ENCODE measurements around the gene CDK9.

CDK9 gene

GRCh38 chr9:127806871-127807270 is 21.0 kb downstream of the CDK9 start:
- no peak for DNase-seq

- no peak for DNase-seq
Observed at GRCh38 chr9:127808347-127809001, 22.6 kb downstream of the CDK9 start.

GRCh38 chr9:127809002-127809539 is 23.2 kb downstream of the CDK9 start:
- no peak for DNase-seq

DNA sequence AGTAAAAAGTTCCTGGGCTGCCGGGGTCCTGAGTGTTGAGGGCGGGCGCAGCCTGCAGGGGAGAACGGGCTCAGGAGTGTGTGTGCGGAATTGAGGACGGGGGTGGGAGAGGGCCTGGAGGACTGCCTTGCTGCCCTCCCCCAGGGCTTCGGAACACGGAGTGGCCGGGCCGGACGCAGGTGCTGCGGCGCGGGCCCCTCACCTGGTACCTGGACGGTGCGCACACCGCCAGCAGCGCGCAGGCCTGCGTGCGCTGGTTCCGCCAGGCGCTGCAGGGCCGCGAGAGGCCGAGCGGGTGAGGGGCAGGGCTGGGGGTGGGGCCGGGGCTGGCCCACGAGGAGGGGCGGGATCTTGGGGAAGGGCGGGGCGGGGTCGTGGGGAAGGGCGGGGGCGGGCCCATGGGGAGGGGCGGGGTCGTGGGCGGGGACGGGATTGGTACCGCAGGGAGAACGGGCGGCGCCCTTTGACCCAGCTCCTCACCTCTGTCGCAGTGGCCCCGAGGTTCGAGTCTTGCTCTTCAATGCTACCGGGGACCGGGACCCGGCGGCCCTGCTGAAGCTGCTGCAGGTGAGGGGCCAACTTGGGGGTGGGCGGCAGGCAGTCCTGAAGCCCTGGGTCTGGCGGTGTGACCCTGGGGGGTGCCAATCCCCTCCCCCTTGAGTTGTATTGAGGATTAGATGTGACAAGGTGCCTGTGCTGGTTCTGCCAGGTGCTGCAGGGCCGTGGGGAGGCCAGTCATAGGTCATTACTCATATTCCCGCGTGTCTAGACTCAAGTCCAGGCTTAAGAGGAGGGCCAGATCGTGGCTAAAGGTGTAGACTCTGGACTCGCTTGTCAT is 23.9 kb downstream of the CDK9 start:
- no peak for DNase-seq

DNA sequence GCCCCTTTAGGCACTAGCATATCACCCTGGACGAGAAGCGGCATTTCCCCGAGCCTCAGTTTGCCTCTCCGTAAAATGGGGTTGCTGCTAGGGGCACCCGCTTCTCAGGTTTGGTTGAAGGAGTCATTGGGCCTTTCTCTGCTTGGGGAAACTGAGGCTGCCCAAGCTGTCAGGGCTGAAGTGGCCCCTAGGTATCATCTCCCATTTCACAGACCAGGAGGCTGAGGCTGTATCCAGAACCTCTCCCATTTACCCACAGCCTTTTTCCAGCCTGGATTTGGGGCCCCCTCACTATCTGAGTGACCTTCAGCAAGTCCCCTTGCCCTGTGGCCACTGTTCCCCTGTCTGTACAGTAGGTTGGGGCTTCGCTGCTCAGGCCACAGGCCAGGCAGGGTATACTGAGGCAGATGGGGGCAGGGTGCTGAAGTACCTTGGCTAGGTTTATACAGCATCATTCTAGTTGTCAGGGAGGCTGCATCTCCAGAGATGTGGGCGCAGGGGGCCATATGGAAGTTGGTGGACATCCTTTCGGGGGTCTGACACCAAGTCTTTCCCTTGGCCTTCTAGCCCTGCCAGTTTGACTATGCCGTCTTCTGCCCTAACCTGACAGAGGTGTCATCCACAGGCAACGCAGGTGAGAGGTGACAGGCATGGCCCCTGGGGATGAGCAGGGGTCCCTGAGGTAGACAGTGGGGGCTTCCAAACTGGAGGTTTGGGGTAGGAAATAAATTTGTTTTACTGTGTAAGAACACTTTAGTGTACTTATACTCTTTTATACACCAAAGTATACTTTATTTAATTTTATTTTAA is 24.7 kb downstream of the CDK9 start:
- DNase-seq = no peak

GRCh38 chr9:127812011-127812410 is 26.2 kb downstream of the CDK9 start:
- DNase-seq = no peak

DNA sequence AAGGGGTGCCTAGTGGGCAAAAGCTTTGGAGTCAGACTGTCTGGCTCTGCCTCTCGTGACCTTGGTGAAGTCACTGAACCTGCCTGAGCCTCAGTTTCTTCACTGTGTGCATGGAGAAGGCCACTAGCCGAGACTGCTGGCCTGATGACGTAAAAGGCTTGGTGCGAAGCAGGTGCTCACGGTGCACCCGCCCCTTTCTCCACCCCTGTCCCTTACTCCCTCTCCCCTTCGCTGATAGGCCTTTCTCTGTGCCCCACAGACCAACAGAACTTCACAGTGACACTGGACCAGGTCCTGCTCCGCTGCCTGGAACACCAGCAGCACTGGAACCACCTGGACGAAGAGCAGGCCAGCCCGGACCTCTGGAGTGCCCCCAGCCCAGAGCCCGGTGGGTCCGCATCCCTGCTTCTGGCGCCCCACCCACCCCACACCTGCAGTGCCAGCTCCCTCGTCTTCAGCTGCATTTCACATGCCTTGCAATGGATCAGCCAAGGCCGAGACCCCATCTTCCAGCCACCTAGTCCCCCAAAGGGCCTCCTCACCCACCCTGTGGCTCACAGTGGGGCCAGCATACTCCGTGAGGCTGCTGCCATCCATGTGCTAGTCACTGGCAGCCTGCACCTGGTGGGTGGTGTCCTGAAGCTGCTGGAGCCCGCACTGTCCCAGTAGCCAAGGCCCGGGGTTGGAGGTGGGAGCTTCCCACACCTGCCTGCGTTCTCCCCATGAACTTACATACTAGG is 27.3 kb downstream of the CDK9 start:
- DNase-seq = no peak

DNA sequence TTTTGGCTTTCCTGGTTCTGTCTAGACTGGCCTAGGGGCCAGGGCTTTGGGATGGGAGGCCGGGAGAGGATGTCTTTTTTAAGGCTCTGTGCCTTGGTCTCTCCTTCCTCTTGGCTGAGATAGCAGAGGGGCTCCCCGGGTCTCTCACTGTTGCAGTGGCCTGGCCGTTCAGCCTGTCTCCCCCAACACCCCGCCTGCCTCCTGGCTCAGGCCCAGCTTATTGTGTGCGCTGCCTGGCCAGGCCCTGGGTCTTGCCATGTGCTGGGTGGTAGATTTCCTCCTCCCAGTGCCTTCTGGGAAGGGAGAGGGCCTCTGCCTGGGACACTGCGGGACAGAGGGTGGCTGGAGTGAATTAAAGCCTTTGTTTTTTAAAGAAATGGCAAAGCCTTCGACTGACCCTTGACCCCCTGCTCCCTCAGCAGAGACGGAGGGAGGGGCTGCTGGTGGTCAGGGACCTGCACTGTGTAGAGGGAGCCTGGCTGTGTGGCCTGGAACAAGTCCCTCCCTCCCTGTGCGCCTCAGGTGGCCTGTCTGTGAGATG is 27.9 kb downstream of the CDK9 start:
- no peak for DNase-seq

GRCh38 chr9:127814619-127815511 is 29.0 kb downstream of the CDK9 start:
- no peak for DNase-seq

- DNase-seq = no peak
Observed at GRCh38 chr9:127815512-127816361, 29.9 kb downstream of the CDK9 start.

DNA sequence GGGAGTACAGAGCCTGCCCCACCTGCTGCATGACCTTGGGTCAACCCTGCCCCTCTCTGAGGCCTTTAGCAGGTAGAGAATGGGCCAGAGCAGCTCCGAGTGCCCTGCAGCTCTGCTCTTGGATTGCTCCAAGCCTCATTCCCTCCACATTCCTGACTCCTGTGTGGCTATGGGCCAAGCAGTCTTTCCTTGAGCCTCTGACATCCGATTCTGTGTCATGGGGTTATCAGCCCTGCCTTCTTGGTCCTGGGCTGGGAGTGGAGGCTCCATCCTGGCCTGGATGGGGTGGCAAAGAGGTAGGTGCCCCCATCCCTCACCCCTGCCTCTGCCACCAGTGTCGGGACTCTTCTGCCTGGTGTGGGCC is 30.5 kb downstream of the CDK9 start:
- DNase-seq = no peak

- no peak for DNase-seq
Observed at GRCh38 chr9:127816728-127817127, 30.9 kb downstream of the CDK9 start.

- DNase-seq = no peak
Observed at GRCh38 chr9:127817881-127818434, 32.1 kb downstream of the CDK9 start.

- no peak for DNase-seq
Observed at GRCh38 chr9:127818574-127818973, 32.7 kb downstream of the CDK9 start.

- no peak for DNase-seq
Observed at GRCh38 chr9:127822108-127822507, 36.3 kb downstream of the CDK9 start.

GRCh38 chr9:127825319-127826051 is 39.7 kb downstream of the CDK9 start:
- no peak for DNase-seq

DNA sequence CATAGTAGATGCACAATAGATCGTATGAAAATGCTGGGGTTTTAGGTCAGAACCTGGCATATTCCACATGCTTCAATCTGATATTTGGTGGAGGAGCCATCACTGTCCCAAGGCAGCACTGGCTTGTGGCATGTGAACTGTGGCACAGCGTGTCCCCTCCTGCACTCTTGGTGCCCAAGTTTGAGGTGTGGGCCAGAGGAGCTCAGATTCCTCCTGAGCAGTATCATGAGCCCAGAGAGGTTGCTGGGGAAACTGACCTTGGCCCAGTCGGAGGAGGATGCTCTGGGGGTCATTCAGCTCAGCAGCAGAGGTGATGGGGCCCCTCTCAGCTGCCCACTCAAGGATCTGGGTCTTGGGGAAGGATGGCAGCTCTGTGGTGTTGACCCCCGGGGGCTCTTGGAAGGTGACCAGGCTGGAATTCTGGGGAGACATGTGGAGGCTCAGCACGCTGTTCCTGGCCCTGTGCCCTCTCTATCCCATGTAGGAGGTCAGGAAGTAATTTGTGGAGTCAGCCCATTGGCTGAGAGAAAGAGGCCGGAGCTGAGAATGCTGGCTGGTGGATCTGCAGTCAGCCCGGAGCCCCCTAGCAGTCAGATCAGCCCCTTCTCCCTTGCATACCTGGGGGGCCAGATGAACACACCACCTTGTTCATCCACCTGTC is 40.5 kb downstream of the CDK9 start:
- DNase-seq = no peak

GRCh38 chr9:127828262-127829031 is 42.6 kb downstream of the CDK9 start:
- DNase-seq = no peak

All from activated naive CD4-positive, alpha-beta T cell (primary cell).